SH-SY5Y (cell line): ENCODE measurements around the gene PAFAH1B1.

Source experiments
- GATA2 ChIP-seq: IDR thresholded peaks from 2 replicates; pipeline ENCODE4 v1.6.1; 2011; ENCODE audit warnings: mild to moderate bottlenecking, low read depth, low read length
- GATA3 ChIP-seq: IDR thresholded peaks from 2 replicates; pipeline ENCODE4 v1.6.1; 2011; ENCODE audit warnings: low read depth, mild to moderate bottlenecking, low read length, moderate library complexity

PAFAH1B1 gene

GRCh38 chr17:2712300-2713043 lies 119.0 kb downstream of the PAFAH1B1 start:
- no peak for TF ChIP-seq GATA3
- TF ChIP-seq GATA2 = no peak

DNA sequence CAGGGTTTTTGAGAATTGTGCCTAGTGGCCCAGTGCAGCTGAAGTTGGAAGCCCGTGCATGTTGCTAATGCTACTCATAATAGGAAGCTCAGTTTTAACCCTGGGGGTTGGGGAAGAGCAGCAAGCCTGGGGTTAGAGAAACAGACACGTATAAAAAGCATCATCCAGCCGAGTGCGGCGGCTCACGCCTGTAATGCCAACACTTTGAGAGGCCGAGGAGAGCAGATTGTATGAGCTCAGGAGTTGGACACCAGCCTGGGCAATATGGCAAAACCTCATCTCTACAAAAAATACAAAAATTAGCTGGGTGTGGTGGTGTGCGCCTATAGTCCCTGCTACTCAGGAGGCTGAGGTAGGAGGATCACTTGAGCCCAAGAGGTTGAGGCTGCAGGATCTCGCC lies 120.4 kb downstream of the PAFAH1B1 start:
- TF ChIP-seq GATA2 = no peak
- no peak for TF ChIP-seq GATA3

- TF ChIP-seq GATA3 = no peak
- TF ChIP-seq GATA2 = no peak
Measured at GRCh38 chr17:2716649-2717048, 123.2 kb downstream of the PAFAH1B1 start.

DNA sequence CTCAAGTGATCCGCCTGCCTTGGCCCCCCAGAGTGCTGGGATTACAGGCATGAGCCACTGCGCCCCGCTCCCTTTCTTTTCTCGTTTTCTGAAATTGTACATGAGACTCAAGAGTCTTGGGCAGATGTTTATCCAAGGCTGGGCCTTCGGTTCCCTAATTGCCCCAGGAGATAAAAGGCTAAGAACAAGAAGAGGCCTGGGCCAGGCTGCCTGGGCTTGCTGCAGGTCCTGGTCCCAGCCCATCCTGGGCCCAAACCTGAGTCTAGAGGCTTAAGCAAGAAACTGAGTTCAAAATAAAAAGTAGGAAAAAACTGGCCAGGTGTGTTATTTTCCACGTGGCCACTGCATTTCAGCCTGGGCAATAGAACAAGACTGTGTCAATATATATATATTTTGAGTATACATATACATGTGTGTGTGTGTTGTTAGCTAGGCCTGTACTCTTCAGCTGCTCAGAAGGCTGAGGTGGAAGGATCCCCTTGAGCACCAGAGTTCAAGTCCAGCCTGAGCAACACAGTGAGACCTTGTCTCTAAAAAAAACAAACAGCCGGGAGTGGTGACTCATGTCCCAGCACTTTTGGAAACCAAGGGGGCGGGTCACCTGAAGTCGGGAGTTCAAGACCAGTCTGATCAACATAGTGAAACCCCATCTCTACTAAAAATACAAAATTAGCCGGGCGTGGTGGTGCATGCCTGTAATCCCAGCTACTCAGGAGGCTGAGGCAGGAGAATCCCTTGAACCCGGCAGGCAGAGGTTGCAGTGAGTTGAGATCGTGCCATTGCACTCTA lies 124.9 kb downstream of the PAFAH1B1 start:
- TF ChIP-seq GATA2 (no peak), GATA3 (no peak)

DNA sequence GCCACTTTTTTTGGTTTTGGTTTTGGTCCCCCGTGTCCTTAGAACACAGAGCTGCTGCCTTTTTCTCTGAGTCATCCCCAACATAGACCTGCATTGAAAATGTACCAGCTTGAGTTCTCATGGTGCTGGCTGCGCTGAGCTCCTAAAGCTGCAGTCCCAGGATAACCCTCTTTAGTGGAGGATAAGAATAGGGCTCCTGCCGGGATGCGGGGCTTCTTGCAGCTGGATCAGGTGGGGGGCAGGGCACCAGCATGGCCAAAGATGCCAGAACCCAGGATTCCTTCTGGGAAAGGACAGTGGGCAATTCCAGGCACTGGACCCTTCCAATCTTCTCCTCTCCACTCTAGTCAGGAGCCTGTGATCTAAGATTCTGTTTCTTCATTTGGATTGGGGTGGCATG lies 126.4 kb downstream of the PAFAH1B1 start:
- TF ChIP-seq GATA3 = no peak
- no peak for TF ChIP-seq GATA2

DNA sequence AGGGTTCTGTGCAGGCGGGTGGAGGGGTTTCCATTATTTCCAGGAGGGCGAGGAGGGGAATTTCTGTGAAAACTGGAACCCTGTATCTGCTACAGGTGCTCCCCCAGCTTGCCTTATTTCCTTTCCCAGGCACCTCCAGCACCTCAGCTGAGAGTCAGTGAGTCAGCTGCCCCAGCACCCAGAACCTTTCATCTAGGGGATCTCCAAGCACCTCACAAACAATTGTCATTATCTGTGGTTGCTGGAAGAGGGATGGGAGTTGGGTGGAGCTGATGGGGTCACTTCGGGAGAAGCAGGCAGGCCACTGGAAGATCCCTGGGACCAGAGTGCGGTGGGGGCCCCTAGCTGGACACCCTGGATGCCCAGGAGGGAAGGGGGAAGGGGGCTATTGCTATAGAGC lies 128.1 kb downstream of the PAFAH1B1 start:
- TF ChIP-seq GATA2 (no peak), GATA3 (no peak)

- TF ChIP-seq GATA3 (no peak), GATA2 (no peak)
Measured at GRCh38 chr17:2722611-2723010, 129.2 kb downstream of the PAFAH1B1 start.

GRCh38 chr17:2723505-2723996 lies 130.1 kb downstream of the PAFAH1B1 start:
- no peak for TF ChIP-seq GATA2
- TF ChIP-seq GATA3 = no peak

DNA sequence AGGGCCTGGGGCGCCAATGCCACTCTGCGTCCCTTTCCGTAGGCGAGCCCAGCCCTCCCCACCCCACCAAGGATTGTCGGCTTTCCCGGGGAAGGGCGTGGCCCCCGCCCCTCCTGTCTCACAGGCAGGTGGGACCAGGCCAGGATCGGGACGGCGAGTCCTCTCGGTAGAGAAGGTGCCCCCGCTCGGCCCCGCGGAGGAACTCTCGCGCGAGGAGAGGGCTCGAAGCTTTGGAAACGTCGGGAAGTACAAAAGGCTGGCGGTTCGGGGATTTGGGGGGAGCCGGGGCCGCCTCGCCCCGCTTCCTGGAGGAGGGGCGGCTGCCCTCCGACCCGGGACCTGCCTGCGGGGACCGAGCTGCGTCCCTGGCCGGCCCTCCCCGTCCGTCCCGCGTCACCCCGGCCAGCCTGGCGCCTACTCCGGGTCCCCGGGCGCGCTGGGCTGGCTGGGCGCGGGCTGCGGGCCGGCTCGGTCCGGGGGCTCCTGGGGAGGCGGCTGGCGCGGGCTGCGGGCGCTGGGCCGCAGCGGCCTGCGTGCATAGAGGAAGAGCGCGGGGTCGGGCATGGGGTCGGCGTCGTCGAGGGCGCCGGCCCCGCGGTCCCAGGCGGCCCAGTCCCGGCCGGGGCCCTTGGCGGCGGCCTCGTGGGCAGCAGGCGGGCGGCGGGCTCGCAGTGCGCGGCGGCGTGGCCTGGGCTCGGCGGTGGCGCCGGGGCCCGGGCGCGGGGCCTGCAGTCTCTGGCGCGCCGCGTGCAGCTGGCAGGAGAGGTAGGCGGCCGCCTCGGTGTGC lies 130.7 kb downstream of the PAFAH1B1 start:
- no peak for TF ChIP-seq GATA2
- no peak for TF ChIP-seq GATA3

- no peak for TF ChIP-seq GATA3
- no peak for TF ChIP-seq GATA2
Measured at GRCh38 chr17:2724784-2725164, 131.3 kb downstream of the PAFAH1B1 start.

DNA sequence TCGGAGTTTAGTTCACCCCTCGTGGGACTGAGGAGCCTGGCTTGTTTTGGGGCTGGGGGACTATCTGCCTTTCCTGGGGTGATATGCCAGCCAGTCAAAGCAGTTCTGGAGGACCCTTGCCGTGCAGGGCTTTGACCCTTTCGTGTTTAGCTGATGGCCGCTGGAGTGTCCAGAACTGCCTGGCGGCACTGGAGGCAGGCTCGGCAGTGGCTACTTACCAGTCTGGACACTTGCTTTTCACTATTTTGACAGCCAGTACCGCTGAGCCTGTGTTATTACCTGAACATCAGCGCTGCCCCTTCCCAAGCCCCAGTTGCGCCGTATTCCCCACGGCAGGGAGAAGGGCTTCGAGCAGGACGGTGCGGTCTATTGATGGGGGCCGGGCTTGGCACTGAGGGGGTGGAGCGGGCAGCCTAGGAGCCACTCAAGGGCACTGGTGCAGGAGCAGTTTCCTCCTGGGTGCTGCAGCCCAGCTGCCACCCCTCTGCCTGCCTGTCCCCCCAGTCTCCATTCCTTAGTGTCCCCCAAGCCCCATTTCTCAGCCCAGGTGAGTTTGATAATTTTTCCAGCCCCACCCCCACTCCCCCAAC lies 137.4 kb downstream of the PAFAH1B1 start:
- TF ChIP-seq GATA2 (no peak), GATA3 (no peak)

DNA sequence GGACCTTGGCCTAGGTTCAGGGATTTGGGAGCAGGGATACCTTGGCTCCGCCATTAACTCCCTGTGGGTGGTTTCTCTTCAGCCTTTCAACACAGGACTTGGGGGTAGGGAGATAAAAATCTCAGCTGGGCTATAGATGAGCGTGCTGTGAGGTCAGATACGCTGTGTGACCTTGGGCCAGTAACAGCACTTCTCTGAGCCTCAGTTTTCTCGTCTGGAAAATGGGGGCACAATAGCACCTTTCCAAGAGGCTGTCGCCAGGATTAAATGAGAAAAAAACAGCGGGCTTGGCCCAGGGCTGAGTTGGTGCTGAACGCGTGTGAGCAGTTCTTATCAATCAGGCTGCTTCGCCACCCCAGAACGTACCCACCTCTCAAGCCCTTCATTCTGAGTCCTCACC lies 138.4 kb downstream of the PAFAH1B1 start:
- TF ChIP-seq GATA3 (no peak), GATA2 (no peak)

DNA sequence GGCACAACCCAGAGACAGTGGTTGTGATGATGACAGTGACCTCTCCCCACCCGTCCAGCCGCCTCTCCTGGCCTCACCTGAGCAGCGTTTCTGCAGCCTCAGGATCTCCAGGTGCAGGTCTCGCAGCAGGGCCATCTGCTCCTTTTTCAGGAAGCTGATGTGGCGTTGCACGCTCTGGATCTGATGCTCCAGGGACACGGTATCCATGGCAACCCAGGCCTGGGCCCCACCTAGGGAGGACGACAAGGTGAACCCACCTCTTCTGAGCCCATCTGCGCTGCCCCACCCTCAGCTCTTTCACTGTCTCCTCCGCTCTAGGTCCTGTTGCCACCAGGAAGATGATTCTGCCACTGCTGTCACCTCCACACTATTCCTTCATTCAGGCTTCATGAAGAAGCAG lies 141.5 kb downstream of the PAFAH1B1 start:
- TF ChIP-seq GATA3 (no peak), GATA2 (no peak)
